GM19025 (cell line): ENCODE measurements around the gene CPNE2.
A peak's percentile ranks its signal among the peaks of the same experiment; 100 is the strongest.
"Not testable (repeated sequence)": the region's sequence is repeated elsewhere in the genome, so short reads cannot be mapped to it uniquely, and the experiment has no call there.

Experiments used
- ATAC-seq: cut with Tn5 transposase; IDR thresholded peaks from one replicate; pipeline ENCODE4 v1.9.1; 2021; ENCODE audit warnings: mild to moderate bottlenecking, low read depth, moderate library complexity; ENCODE audit not compliant: unreplicated experiment

CPNE2 gene

DNA sequence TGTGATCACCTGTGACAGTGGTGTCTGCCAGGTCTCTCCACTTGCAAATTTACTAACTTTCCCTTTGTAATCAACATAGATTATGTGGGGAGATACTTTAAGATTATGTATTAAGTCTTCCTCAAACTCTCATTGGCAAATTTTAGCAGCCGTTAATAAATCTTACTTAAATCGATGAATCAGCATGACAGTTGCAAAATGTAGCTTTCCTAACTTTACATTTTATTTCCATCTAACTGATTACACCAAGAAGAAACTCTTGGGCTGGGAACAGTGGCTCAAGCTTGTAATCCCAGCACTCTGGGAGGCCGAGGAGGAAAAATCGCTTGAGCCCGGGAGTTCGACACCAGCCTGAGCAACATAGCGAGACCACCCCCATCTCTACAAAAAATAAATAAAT, 23.3 kb upstream of the CPNE2 start:
- no peak for ATAC-seq

DNA sequence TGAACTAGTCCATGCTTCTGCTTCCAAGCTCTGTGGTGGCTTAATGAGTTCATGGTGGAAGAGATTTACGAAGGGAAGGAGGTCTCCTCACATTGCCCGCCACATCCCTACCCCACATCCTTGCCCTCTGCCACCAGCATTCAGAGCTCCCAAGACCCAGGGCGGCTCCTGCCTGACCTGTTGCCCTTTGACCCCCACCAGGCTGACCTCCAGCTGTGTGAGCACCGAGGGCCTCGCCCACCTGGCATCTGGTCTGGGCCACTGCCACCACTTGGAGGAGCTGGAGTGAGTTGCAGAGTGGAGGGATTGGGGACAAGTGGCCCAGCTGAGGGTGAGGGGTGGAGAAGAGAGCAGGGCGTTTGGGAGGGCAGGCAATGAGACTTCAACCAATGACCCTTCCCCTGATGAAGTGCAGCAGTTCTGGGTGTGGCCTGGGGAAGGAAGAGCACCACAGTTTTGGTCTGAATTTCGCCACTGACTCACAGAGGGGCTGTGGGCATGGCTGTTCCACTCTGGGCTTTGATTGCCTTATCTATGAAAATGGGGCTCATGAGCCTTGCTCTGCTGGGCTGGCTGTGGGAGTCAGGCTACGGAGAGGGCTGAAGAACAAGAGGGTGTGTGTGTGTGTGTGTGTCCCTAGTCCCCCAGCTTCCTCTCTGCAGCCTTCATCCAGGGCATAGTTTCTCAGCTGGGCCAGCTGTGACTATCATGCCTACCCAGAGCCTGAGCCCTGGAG, 22.6 kb upstream of the CPNE2 start:
- no peak for ATAC-seq

DNA sequence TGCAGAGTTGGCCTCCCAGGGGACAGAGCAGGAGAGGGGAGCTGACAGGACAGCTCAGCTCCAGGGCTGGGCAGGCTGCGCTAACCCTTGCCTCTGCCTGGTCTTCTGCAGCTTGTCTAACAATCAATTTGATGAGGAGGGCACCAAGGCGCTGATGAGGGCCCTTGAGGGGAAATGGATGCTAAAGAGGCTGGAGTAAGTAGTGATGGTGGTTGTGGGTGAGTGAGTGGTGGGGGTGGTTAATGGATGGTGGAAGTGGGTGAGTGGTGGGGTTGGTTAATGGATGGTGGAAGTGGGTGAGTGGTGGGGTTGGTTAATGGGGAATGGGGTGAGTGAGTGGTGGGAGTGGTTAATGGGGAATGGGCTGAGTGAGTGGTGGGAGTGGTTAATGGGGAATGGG, 22.0 kb upstream of the CPNE2 start:
- ATAC-seq = no peak

DNA sequence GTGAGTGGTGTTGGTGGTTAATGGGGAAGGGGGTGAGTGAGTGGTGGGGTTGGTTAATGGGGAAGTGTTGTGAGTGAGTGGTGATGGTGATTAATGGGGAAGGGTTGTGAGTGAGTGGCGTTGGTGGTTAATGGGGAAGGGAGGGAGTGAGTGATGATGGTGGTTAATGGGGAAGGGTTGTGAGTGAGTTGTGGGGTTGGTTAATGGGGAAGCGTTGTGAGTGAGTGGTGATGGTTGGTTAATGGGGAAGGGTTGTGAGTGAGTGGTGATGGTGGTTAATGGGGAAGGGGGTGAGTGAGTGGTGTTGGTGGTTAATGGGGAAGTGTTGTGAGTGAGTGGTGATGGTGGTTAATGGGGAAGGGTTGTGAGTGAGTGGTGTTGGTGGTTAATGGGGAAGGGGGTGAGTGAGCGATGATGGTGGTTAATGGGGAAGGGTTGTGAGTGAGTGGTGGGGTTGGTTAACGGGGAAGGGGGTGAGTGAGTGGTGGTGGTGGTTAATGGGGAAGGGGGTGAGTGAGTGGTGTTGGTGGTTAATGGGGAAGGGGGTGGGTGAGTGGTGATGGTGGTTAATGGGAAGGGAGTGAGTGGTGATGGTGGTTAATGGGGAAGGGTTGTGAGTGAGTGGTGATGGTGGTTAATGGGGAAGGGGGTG, 21.2 kb upstream of the CPNE2 start:
- ATAC-seq = not testable (repeated sequence)

DNA sequence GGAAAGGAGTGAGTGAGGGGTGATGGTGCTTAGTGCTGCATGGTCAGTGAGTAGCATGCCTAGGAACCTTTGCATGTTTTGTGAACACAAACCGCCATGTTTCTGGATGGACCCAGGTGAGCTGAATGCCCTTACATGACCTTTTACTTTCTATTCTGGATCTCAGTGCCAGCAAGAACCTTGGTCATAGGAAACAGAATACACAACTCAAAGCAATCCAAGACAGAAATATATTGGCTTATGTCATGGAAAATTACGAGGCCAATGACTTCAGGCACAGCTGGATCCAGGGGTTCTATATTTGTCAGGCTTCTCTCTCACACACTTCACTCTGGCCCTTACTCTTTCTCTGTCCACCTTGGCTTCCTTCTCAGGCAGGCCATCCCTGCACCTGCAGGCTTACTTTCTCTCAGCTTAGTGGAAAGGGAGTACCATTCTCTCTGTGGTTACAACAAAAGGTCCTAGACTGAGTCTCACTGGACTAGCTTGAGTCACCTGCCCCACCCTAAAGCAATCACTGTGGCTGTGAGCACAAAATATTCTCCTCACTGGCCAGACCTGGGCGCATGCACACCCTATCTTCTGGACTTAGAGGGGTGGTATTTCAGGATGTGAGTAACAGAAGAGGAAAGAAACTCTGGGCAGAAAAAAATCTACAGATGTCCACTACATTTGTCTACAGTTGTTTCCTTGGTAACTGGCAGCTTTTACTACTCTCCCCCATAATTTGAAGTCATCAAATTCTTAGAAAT, 20.4 kb upstream of the CPNE2 start:
- no peak for ATAC-seq

DNA sequence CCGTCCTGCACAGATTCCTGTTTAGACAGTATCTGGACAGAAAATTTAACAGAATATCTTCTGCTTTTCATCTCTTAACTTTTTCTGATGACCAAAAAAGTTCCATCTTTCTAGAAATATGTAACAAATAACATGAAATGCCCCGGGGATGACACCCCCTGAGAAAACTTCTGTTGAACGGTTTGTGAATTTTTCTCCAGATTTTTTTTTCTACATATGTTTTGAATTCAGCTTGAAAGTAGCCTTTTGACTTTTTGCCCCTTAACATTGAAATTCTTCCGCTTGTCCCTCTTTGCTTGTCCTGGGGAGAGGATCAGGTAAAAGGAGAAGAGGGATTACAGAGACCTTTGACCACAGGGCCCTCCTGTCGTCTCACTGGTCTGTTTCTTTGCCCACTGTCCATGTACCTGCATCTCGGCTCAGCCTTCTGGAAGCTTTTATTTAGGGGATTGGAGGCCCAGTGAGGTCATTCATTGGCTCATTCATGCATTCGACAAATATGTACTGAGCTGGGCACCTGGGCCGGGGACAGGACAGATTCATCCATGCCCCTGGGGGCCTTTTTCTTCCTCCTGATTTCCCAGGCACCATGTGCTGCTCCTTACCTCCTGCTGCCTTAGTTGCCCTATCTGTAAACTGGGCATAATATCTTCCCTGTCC, 19.6 kb upstream of the CPNE2 start:
- ATAC-seq = no peak

DNA sequence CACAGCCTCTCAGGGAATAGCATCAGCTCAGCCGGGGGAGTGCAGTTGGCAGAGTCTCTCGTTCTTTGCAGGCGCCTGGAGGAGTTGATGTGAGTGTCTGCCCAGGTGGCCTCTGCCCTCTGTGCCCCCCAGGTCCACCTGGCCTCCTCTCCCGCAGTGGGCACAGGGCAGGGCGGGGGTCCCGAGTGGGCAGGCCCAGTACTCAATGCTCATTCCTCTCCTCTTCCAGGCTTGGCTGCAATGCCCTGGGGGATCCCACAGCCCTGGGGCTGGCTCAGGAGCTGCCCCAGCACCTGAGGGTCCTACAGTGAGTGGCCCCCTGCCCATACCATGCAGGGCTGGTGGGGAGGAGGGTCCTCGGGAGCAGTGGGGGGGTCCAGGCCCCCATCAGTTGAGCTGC, 14.7 kb upstream of the CPNE2 start:
- no peak for ATAC-seq

DNA sequence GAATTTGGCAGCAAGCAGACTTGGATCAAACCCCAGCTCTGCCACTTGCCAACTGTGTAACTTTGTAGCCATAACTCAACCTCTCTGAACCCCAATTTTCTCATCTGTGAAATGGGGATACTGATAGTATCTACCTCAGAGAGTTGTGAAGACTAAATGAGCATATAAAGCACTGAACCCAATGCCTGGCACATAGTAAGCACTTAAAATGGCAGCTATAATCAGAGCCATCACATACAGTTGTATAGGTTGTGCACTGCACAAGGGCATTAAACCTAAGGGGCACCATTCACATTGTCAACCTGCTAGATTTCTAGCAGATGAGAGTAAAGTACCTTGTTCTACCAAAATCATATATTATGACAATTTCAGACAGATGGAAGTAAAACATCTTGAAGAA, 10.6 kb upstream of the CPNE2 start:
- ATAC-seq = no peak

DNA sequence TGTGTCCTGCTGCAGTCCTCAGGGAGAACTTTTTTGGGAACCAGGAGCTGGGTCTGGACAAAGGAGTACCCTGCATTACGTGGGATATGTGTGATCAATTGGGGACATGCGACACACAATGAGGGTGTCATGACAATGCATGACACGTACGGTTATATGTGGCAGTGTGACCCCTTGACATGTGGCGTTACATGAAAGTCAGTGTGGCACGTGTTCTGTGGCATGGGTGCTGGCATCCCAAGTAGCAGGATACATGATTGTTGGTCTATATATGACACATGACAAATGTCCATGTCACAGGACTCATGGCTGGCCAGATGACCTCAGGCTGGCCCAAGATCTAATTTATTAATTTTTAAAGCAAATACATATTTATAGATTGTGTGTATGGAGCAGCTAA, 9.7 kb upstream of the CPNE2 start:
- no peak for ATAC-seq

DNA sequence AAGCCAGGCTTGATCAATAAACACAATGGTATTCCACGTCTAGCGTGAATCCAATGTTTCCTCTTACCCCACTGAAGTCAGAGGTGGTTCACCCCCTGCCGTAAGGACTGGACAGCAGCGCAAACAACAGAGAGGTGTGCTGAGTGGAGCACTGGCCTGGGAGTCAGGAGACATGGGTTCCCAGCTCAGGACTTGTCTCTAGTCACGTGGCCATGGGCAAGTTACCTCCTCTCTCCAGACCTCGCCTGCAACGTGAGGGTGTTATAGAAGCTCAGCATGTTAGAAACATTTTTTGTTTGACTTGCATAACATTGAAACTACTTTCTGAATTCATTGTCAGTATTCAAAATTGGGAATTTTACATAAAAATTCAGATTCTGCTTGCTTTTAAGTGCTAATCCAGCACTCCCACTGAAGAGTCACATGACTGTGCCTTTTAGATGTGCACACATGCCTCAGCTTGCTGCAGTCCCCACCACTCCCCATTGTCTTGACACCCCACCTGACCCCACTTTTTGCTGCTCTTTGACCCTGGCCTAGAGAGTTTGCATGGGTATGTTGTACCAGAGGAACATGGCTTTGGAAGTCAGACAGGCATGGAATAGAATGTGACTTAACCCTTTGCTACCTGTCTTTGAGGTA, 8.8 kb upstream of the CPNE2 start:
- no peak for ATAC-seq

DNA sequence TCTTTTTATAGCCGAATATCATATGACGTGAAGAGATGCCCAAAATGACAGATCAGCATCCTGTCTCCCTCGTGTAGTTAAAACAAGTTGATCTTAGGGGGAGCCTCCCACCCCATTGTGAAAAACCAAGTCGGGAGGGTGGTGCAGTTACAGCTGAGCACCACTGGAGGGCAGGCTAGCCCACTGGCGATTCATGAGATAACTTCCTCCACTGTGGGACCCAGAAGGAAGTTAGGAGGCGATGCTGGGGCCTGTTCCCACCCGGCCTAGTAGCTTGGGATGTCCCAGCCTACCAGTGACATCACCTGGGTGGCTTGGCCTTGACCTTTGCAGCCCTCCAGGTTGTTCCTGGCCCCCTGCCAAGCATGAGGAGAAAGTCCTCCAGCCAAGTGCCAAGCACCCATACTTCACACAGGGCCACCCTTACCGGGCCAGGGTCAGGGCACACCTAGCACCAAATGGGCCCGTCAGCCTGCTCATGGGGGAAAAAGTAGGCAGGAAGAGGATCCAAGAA, 8.1 kb upstream of the CPNE2 start:
- ATAC-seq = peak; percentile 62

DNA sequence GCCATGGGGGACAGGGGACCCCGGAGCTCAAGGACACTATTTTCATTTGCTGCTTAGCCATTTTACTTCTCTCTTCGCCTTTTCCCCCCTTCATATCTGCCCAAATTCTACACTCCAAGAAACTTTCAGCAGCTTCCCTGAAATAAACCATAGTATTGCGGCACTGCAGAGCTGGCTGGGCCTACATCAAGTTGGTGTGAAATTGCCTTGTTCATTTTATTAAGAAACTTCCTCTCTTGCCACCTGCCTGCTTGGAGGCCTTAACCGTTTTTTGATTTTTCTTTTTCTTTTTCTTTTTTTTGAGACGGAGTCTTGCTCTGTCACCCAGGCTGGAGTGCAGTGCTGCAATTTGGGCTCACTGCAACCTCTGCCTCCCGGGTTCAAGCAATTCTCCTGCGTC, 7.4 kb upstream of the CPNE2 start:
- no peak for ATAC-seq

DNA sequence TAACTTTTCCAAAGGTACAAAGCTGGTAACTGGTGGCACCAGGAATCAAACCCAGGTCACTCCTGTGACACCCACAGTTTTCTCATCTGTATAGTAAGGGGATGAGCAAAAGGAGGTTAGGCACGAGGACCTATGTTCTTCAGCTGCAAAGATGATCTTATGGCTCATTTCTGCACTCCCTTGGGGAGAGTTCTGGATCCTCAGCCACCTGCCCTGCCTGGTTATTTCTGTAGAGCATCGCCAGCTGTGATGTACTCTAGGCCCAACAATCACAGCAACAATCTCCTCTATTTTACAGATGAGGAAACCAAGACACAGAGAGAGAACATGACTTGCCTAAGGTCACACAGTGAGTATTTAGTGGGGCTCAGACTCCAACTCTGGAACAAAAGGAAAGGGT, 5.4 kb upstream of the CPNE2 start:
- ATAC-seq = no peak

DNA sequence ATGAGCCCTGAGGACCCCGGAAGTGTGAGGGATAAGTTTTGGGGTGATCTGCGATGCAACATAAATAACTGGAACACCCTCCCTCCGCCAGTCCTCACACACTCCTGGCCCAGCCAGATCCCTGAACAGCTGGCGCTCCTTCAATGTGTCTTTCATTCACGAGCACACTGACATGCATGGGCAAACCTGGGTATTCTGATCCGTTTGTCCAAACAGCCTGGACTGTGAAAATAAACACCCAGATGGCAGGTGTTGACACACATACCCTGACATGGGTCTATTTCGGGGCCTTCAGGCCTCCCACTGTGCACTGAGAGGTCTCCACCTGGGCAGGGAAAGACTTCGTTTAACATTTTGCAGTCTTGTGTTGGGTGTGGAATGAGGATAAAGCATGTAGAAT, 3.0 kb upstream of the CPNE2 start:
- ATAC-seq = no peak

DNA sequence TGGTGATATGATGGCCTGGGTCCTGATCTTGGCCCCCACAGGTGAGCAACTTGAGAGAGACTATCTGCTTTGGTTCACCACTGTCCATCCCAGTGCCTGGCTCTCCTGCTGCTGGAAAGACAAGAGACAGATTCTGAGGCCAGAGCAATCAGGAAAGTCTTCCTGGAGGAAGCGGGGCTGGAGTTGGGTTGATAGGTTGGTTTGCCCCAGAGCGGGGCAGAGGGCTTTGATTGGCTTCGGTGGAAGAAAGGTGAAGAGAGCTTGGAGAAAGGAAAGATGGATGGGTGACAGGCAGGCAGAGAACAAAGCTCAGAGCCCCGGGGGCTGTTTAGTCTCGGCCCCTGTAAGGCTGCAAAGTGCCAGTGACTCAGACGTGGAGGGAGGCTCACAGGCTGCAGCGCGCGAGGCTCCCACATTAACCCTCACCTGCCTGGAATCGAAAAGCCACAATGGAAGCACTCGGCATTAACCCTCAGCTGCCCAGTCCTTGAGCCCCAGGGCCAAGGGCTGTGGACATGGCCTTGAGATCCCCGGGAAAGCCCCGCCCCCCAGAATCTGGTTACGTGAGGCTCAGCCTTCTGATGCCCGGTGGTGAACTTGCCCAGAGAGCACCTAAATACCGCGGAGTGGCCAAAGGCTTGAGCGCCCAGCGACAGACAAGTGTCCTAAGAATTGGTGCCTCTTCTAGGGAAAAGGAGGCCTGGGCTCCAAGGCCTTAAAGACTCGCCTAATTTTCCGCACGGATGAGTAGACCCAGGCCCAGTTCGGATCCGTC, 996 bp upstream of the CPNE2 start:
- ATAC-seq = no peak

DNA sequence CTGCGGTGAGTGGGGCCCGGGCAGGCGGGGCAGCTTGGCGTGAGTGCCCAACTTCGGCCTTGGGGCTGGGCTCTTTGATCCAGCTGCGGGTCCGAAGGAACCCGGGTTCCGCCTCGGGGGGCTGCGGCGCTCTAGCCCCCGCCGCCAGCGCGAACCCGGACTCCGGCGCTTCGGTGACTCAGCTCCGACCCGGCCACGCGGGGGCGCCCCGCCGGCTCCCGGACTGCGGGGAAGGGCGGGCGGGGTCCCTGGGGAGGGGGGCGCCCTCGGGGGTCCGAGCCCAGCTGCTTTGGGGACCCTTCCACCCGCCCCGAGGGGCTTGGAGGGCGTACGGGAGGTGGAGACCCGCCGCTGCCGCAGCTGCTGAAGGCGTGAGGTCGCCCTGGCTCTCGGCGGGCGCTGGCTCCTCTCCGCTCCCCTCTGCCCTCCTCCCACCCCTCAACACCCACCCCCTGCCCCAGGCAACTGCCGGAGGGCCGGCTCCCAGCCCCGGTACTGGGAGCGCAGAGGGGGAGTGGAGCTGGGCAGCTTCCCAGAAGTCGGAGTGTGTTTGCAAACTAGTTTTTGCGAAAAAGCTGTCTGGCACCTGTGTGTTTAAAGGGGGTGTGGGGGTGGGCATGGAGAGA, 516 bp downstream of the CPNE2 start:
- ATAC-seq = peak; percentile 37

DNA sequence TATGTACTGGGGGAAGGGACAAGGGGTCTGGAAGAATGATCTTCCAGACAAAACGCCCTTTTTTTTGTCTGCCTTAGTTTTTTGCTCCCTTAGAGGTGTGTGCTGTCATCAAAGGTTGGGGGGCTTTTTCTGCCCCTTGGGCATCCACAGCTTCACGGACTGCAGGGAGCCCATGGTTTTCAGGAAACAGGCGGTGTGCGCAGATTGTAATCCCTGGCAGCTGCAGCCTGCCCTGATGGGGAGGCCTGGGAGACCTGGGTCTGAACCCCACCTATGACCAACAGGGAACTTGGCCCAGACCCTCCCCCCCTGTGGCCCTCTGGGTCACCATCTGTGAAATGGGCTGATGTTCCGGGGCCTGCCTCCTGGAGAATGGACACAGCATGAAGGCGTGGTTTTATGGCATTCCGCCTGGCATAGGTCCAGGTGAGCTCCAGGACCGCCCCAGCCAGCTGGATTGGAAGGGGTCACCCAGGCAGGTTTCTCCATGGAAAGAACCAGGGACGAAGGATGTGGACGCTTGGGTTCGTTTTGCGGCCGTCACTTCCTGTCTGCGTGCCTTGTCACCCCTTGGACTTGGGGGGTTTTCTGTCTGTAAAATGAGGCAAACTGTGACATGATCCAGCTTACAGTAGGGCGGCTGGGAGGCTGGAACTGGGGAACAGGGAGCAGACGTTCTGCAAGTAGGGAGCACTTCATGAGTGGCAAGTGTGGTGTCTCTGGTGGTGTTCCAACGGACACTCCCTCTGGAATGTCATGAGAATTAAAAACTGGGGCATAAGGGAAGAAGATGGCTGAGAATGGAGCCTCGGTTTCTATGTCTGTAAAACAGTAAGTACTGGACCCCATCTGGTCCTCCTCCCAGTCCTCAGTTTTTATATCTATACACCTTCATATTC, 1.5 kb downstream of the CPNE2 start:
- ATAC-seq = no peak

DNA sequence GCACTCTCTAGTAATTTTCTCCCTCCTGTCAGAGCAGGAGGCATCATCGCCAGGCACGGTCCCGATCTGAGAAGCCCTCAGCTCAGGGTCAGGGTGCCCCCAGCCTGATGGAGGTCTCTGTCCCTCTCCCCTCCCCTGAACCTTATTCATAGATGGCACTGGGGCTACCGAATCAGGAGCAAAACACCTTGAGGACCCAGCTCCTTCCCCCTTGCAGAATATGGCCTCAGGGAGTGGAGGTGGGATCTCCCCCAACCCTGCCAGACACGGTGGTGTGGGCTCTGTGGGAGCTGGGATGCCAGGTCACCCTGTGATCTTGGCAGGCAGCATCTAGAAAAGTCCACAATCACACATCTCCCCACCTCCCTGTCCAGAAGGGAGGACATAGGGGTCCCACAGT, 2.5 kb downstream of the CPNE2 start:
- ATAC-seq = no peak
